Naive thymus-derived CD4-positive, alpha-beta T cell (primary cell): ENCODE measurements around the gene ATP4A. TPM values are rescaled to one million over a fixed set of nuclear protein-coding genes. Genes with fewer than 3 reads are reported as not detected.
"Not testable (repeated sequence)": the region's sequence is repeated elsewhere in the genome, so short reads cannot be mapped to it uniquely, and the experiment has no call there.

Experiments
- ATAC-seq: fragments of 150-1000 bp; cut with Tn5 transposase; 2 replicates; pipeline ENCODE4 v1.10.0; 2021; ENCODE audit warnings: mild to moderate bottlenecking, moderate library complexity
- CTCF ChIA-PET: fragments of 350-600 bp; sonication (Branson Sonifier 250); formaldehyde crosslinking; loops from one replicate; lab custom pipeline; 2021; ENCODE audit warnings: antibody characterized with exemption; lab: Charles Lee
- POLR2A ChIA-PET: fragments of 350-600 bp; sonication (Branson Sonifier 250); formaldehyde crosslinking; loops from one replicate; lab custom pipeline; 2021; ENCODE audit warnings: antibody characterized with exemption, inconsistent platforms; lab: Charles Lee
- DNase-seq, 9 donors: peaks; one replicate each; pipeline versions ENCODE4 v3.0.0 to v3.0.0-alpha.2; 2020 to 2022; ENCODE audit warnings: mixed read lengths in 1 of 9
- H3K27ac ChIP-seq: one replicate; pipeline ENCODE4 v1.7.0; 2013; ENCODE audit warnings: mild to moderate bottlenecking, low read depth, low read length, moderate library complexity
- H3K27me3 ChIP-seq, 2 donors: one replicate each; pipeline ENCODE4 v1.7.0; 2013; ENCODE audit warnings: low read length in 2 of 2, mild to moderate bottlenecking in 2 of 2, moderate library complexity in 2 of 2; ENCODE audit not compliant: control insufficient read depth in 2 of 2, insufficient read depth in 2 of 2
- H3K36me3 ChIP-seq, 3 experiments: 1 replicate in 2 of 3; 2 replicates in 1 of 3; pipeline ENCODE4 v1.7.0; 2013; ENCODE audit warnings: low read length in 3 of 3, mild to moderate bottlenecking in 3 of 3, moderate library complexity in 1 of 3; ENCODE audit not compliant: insufficient read depth in 3 of 3, control insufficient read depth in 2 of 3
- H3K4me1 ChIP-seq, 2 donors: one replicate each; pipeline ENCODE4 v1.7.0; 2013; ENCODE audit warnings: low read length in 2 of 2, mild to moderate bottlenecking in 2 of 2, moderate library complexity in 1 of 2; ENCODE audit not compliant: control insufficient read depth in 2 of 2, insufficient read depth in 2 of 2
- H3K4me3 ChIP-seq: 2 replicates; pipeline ENCODE4 v1.7.0; 2013; ENCODE audit warnings: mild to moderate bottlenecking, low read length
- H3K9me3 ChIP-seq, 3 experiments: 1 replicate in 2 of 3; 2 replicates in 1 of 3; pipeline ENCODE4 v1.7.0; 2013; ENCODE audit warnings: low read length in 3 of 3; ENCODE audit not compliant: control insufficient read depth in 2 of 3
- H3K27ac Mint-ChIP-seq, 9 donors: one replicate each; pipeline ENCODE4 v1.8.0; 2020 to 2022; ENCODE audit warnings: mixed read lengths in 9 of 9, mild to moderate bottlenecking in 8 of 9, moderate library complexity in 5 of 9, inconsistent platforms in 2 of 9
- H3K27me3 Mint-ChIP-seq, 5 donors: one replicate each; pipeline ENCODE4 v1.8.0; 2021 to 2022; ENCODE audit warnings: mixed read lengths in 5 of 5, mild to moderate bottlenecking in 1 of 5
- H3K36me3 Mint-ChIP-seq, 5 donors: one replicate each; pipeline ENCODE4 v1.8.0; 2020 to 2022; ENCODE audit warnings: mixed read lengths in 5 of 5, mild to moderate bottlenecking in 3 of 5, inconsistent platforms in 1 of 5
- H3K4me1 Mint-ChIP-seq, 7 donors: one replicate each; pipeline ENCODE4 v1.8.0; 2020 to 2022; ENCODE audit warnings: mixed read lengths in 7 of 7, mild to moderate bottlenecking in 3 of 7, inconsistent platforms in 1 of 7
- H3K4me3 Mint-ChIP-seq, 10 donors: one replicate each; pipeline ENCODE4 v1.8.0; 2020 to 2022; ENCODE audit warnings: mild to moderate bottlenecking in 10 of 10, mixed read lengths in 10 of 10, moderate library complexity in 6 of 10, inconsistent platforms in 2 of 10
- H3K9me3 Mint-ChIP-seq, 11 donors: one replicate each; pipeline ENCODE4 v1.8.0; 2020 to 2022; ENCODE audit warnings: mixed read lengths in 11 of 11, mild to moderate bottlenecking in 4 of 11, inconsistent platforms in 1 of 11, moderate library complexity in 1 of 11
- intact Hi-C, 2 donors: fragments of 100-400 bp; cut with micrococcal nuclease; formaldehyde crosslinking; loops; one replicate each; pipeline ENCODE4 v1.15.1; 2023
- polyA plus RNA-seq, 2 donors: library from polyadenylated mRNA; unstranded; fragments of 300-500 nt; fragmentation: Illumina TruSeq; gene quantifications; one replicate each; pipeline ENCODE4 v1.2.3, GENCODE V29; 2021
- total RNA-seq, 6 experiments: library from RNA in 5 of 6; stranded (reverse) in 5 of 6; gene quantifications; 1 replicate in 5 of 6; 2 replicates in 1 of 6; pipeline ENCODE4 v1.2.3 and lab custom pipeline; 2021 to 2026

Gene ATP4A
- total and polyA plus RNA-seq, 7 experiments from 2014 or later, result not detected

DNA sequence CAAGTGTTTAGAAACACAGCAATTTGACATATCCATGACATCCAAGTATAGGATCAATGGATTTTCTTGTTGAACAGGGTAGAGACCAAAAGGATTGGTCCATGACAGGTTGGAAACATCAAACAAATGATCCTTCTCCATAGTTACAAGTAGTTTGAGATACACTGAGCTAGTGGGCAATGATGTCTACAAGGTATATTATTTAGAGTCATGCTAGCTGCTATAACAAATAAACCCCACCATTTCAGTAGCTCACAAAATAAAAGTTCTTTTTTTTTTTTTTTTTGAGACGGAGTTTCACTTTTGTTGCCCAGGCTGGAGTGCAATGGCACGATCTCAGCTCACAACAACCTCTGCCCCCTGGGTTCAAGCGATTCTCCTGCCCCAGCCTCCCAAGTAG, 44.2 kb upstream of the ATP4A start:
- peaks cover 3 to 18% (median 7%) of the 10 kb centered on the region in 11 donors for H3K9me3 Mint-ChIP-seq
- peaks cover 0 to 2% (median 0%) of the 10 kb centered on the region in 5 donors for H3K27me3 Mint-ChIP-seq
- no peak overlapping the region for H3K4me3 ChIP-seq
- H3K27ac Mint-ChIP-seq, result no peak overlapping the region
- ChIA-PET POLR2A (no interaction called here), CTCF (no interaction called here)
- DNase-seq, result no peak
- H3K36me3 ChIP-seq, result no peaks in the 10 kb centered on the region
- peaks cover 4 to 38% (median 30%) of the 10 kb centered on the region in 7 donors for H3K4me1 Mint-ChIP-seq
- H3K27me3 ChIP-seq, result no peaks in the 10 kb centered on the region
- intact Hi-C loops, result no loop called here
- no peaks in the 10 kb centered on the region for H3K9me3 ChIP-seq
- no peak overlapping the region for H3K27ac ChIP-seq
- H3K4me3 Mint-ChIP-seq, result no peak overlapping the region
- H3K36me3 Mint-ChIP-seq, result peaks cover 0 to 20% (median 0%) of the 10 kb centered on the region in 5 donors
- no peak for ATAC-seq
- peaks cover 18 to 22% of the 10 kb centered on the region in 2 donors for H3K4me1 ChIP-seq

GRCh38 chr19:35607170-35607569, 43.7 kb upstream of the ATP4A start:
- H3K36me3 ChIP-seq, DNase-seq, H3K4me3 Mint-ChIP-seq, H3K27ac Mint-ChIP-seq, H3K9me3 ChIP-seq, intact Hi-C loops, H3K27ac ChIP-seq, ATAC-seq, H3K27me3 Mint-ChIP-seq, H3K27me3 ChIP-seq, H3K4me3 ChIP-seq: not testable (repeated sequence)
- Mint-ChIP-seq H3K36me3 (peaks cover 0 to 20% (median 0%) of the 10 kb centered on the region in 5 donors), H3K9me3 (peaks cover 3 to 18% (median 7%) of the 10 kb centered on the region in 11 donors), H3K4me1 (peaks cover 3 to 33% (median 25%) of the 10 kb centered on the region in 7 donors)
- ChIA-PET CTCF (interaction anchor here (1.0 kb wide), 1 partner anchor 11 kb away, joined by 3 read pairs; no protein-coding TSS in a partner anchor), POLR2A (interaction anchor here (1.1 kb wide), 1 partner anchor 41 kb away, joined by 3 read pairs; the partner anchor contains the start of gene COX6B1)
- H3K4me1 ChIP-seq, result peaks cover 16 to 20% of the 10 kb centered on the region in 2 donors

DNA sequence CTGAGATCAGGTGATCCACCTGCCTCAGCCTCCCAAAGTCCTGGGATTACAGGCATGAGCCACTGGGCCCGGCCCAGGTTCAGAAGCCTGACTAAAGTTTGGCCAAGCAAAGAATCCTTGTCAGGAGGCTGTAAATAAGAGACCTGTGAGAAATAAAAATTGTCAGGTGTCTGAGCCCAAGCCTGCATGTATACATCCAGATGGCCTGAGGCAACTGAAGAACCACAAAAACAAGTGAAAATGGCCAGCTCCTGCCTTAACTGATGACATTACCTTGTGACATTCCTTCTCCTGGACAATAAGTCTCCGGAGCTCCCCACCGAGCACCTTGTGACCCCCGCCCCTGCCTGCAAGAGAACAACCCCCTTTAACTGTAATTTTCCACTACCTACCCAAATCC, 41.0 kb upstream of the ATP4A start:
- H3K9me3 ChIP-seq, H3K4me1 ChIP-seq, H3K4me3 ChIP-seq, H3K4me3 Mint-ChIP-seq, H3K36me3 ChIP-seq, ATAC-seq, H3K27ac Mint-ChIP-seq, intact Hi-C loops, H3K27me3 ChIP-seq, H3K27ac ChIP-seq, CTCF ChIA-PET, DNase-seq: not testable (repeated sequence)
- Mint-ChIP-seq H3K36me3 (peaks cover 0 to 16% (median 3%) of the 10 kb centered on the region in 5 donors), H3K27me3 (peaks cover 0 to 10% (median 0%) of the 10 kb centered on the region in 5 donors), H3K4me1 (peaks cover 0 to 12% (median 9%) of the 10 kb centered on the region in 7 donors), H3K9me3 (peaks cover 3 to 18% (median 7%) of the 10 kb centered on the region in 11 donors)
- POLR2A ChIA-PET, result interaction anchor here (0.8 kb wide), 1 partner anchor 98 kb away, joined by 3 read pairs; no protein-coding TSS in a partner anchor

- no peaks in the 10 kb centered on the region for H3K36me3 ChIP-seq
- Mint-ChIP-seq H3K9me3 (peaks cover 0 to 5% (median 0%) of the 10 kb centered on the region in 11 donors), H3K4me1 (no peaks in the 10 kb centered on the region), H3K4me3 (no peak overlapping the region), H3K36me3 (peaks cover 0 to 3% (median 0%) of the 10 kb centered on the region in 5 donors), H3K27me3 (peaks cover 0 to 13% (median 0%) of the 10 kb centered on the region in 5 donors), H3K27ac (no peak overlapping the region)
- no peaks in the 10 kb centered on the region for H3K9me3 ChIP-seq
- intact Hi-C loops, result no loop called here
- no peak overlapping the region for H3K4me3 ChIP-seq
- no peaks in the 10 kb centered on the region for H3K27me3 ChIP-seq
- H3K27ac ChIP-seq, result no peak overlapping the region
- DNase-seq, result no peak
- ChIA-PET POLR2A (no interaction called here), CTCF (no interaction called here)
- ATAC-seq, result no peak
- no peaks in the 10 kb centered on the region for H3K4me1 ChIP-seq
These were observed 38.5 kb upstream of the ATP4A start for GRCh38 chr19:35601971-35602370.

- H3K27me3 Mint-ChIP-seq, result peaks cover 0 to 14% (median 9%) of the 10 kb centered on the region in 5 donors
- DNase-seq (no peak), ATAC-seq (no peak)
- no peaks in the 10 kb centered on the region for H3K4me1 ChIP-seq
- peaks cover 0 to 3% (median 0%) of the 10 kb centered on the region in 5 donors for H3K36me3 Mint-ChIP-seq
- peaks cover 0 to 10% (median 3%) of the 10 kb centered on the region in 7 donors for H3K4me1 Mint-ChIP-seq
- ChIA-PET POLR2A (no interaction called here), CTCF (interaction anchor here (1.1 kb wide), 1 partner anchor 10 kb away, joined by 3 read pairs; no protein-coding TSS in a partner anchor)
- intact Hi-C loops, result no loop called here
- H3K4me3 ChIP-seq, result no peak overlapping the region
- H3K27ac Mint-ChIP-seq, result peak overlapping the region in 1 of 9 donors; percentile 75
- H3K27ac ChIP-seq, result no peak overlapping the region
- H3K9me3 ChIP-seq, result no peaks in the 10 kb centered on the region
- H3K36me3 ChIP-seq, result no peaks in the 10 kb centered on the region
- no peaks in the 10 kb centered on the region for H3K27me3 ChIP-seq
- peaks cover 0 to 2% (median 0%) of the 10 kb centered on the region in 11 donors for H3K9me3 Mint-ChIP-seq
- H3K4me3 Mint-ChIP-seq, result no peak overlapping the region
These were observed 33.0 kb upstream of the ATP4A start for GRCh38 chr19:35596366-35596999.

DNA sequence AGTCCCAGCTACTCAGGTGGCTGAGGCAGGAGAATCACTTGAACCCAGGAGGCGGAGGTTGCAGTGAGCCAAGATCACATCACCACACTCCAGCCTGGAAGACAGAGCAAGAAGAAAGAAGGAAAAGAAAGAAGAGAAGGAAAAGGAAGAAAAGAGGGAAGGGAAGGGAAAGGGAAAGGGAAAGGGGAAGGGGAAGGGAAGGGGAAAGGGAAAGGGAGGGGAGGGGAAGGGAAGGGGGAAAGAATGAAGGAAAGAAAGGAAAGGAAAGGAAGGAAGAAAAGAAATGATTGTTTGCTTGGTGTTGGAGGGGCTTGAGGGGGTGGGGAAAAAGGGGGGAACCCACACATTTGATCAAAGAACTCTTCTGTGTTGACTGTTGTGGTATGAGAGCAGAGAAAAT, 32.5 kb upstream of the ATP4A start:
- no peak overlapping the region for H3K27ac Mint-ChIP-seq
- intact Hi-C loops, result no loop called here
- H3K4me3 ChIP-seq, result no peak overlapping the region
- DNase-seq, result no peak
- no peaks in the 10 kb centered on the region for H3K36me3 ChIP-seq
- no peaks in the 10 kb centered on the region for H3K9me3 ChIP-seq
- ChIA-PET POLR2A (no interaction called here), CTCF (interaction anchor here (1.1 kb wide), 1 partner anchor 11 kb away, joined by 3 read pairs; no protein-coding TSS in a partner anchor)
- no peaks in the 10 kb centered on the region for H3K27me3 ChIP-seq
- peaks cover 0 to 10% (median 3%) of the 10 kb centered on the region in 7 donors for H3K4me1 Mint-ChIP-seq
- no peak overlapping the region for H3K27ac ChIP-seq
- no peaks in the 10 kb centered on the region for H3K4me1 ChIP-seq
- no peaks in the 10 kb centered on the region for H3K36me3 Mint-ChIP-seq
- peaks cover 0 to 2% (median 0%) of the 10 kb centered on the region in 11 donors for H3K9me3 Mint-ChIP-seq
- ATAC-seq, result no peak
- H3K4me3 Mint-ChIP-seq, result no peak overlapping the region
- peaks cover 0 to 13% (median 9%) of the 10 kb centered on the region in 5 donors for H3K27me3 Mint-ChIP-seq
